Endothelial cell of umbilical vein (primary cell): ENCODE measurements around the gene C9orf153. TPM values are rescaled to one million over a fixed set of nuclear protein-coding genes. Genes with fewer than 3 reads are reported as not detected.

Experiments used
- BruUV-seq: library from RNA; stranded (reverse); fragments of 400-500 nt; replicated peaks from 2 replicates; lab custom pipeline; 2021; lab: Mats Ljungman, UMichigan
- CTCF ChIA-PET: fragments of 300-600, 350-600 bp; sonication (Branson Sonifier 250); formaldehyde crosslinking; loops from one replicate; lab custom pipeline; 2021; ENCODE audit warnings: antibody characterized with exemption, inconsistent platforms; lab: Charles Lee
- POLR2A ChIA-PET: fragments of 300-600, 350-600 bp; sonication (Branson Sonifier 250); formaldehyde crosslinking; loops from one replicate; lab custom pipeline; 2021; ENCODE audit warnings: antibody characterized with exemption, inconsistent platforms; lab: Charles Lee
- DNase-seq: peaks from one replicate; pipeline ENCODE4 v3.0.0-alpha.2; 2011; ENCODE audit warnings: low read depth, low spot score
- FAIRE-seq: peaks from 2 replicates; lab custom pipeline; 2011; peaks lifted over from hg19 to GRCh38; lab: Jason Lieb, UNC
- H2AFZ ChIP-seq: 2 replicates; pipeline ENCODE4 v1.6.0; 2012; ENCODE audit warnings: low read depth, low read length, control low read depth, inconsistent platforms
- H3K27ac ChIP-seq: 2 replicates; pipeline ENCODE4 v1.5.1; 2011; ENCODE audit warnings: low read depth, mild to moderate bottlenecking, control low read depth, low read length, moderate library complexity; ENCODE audit not compliant: insufficient read depth
- H3K27me3 ChIP-seq, 2 experiments: 2 replicates each; pipeline versions ENCODE4 v1.6.0 to v1.6.1; 2011; ENCODE audit warnings: low read length in 2 of 2, mixed read lengths in 1 of 2; ENCODE audit not compliant: control insufficient read depth in 2 of 2, insufficient read depth in 2 of 2
- H3K36me3 ChIP-seq, 2 experiments: 2 replicates in 1 of 2; 3 replicates in 1 of 2; pipeline ENCODE4 v1.5.1; 2011; ENCODE audit warnings: low read length in 2 of 2, mild to moderate bottlenecking in 1 of 2, moderate library complexity in 1 of 2; ENCODE audit not compliant: control insufficient read depth in 2 of 2, insufficient read depth in 2 of 2; ENCODE audit errors: extremely low read depth in 1 of 2
- H3K4me1 ChIP-seq: 3 replicates; pipeline ENCODE4 v1.5.1; 2011; ENCODE audit warnings: mild to moderate bottlenecking, low read length; ENCODE audit not compliant: control insufficient read depth, insufficient read depth; ENCODE audit errors: extremely low read depth
- H3K4me2 ChIP-seq: 2 replicates; pipeline ENCODE4 v1.6.1; 2011; ENCODE audit warnings: low read length, control low read depth, mixed read lengths; ENCODE audit not compliant: insufficient read depth
- H3K4me3 ChIP-seq, 3 experiments: fragments of 200-600 bp in 1 of 3; sonication (generic), shearing (Covaris generic) in 1 of 3; replicated peaks in 1 of 3; 2 replicates each; pipeline ENCODE4 v1.5.1; 2011 to 2016; ENCODE audit warnings: control low read depth in 3 of 3, low read length in 3 of 3, mild to moderate bottlenecking in 2 of 3, inconsistent platforms in 1 of 3, low read depth in 1 of 3, moderate library complexity in 1 of 3; ENCODE audit not compliant: insufficient read depth in 1 of 3
- H3K79me2 ChIP-seq: 2 replicates; pipeline ENCODE4 v1.6.0; 2012; ENCODE audit warnings: low read length, inconsistent platforms; ENCODE audit not compliant: control insufficient read depth, insufficient read depth
- H3K9ac ChIP-seq: replicated peaks from 2 replicates; pipeline ENCODE3; 2011; ENCODE audit warnings: low read length, control low read depth; ENCODE audit not compliant: insufficient read depth; ENCODE audit errors: extremely low read depth
- H3K9me1 ChIP-seq: replicated peaks from 3 replicates; pipeline ENCODE4 v1.6.0; 2011; ENCODE audit warnings: mild to moderate bottlenecking, low read length; ENCODE audit not compliant: control insufficient read depth, insufficient read depth; ENCODE audit errors: extremely low read depth
- H3K9me3 ChIP-seq: replicated peaks from 2 replicates; pipeline ENCODE4 v1.5.1; 2012; ENCODE audit warnings: low read length, inconsistent platforms; ENCODE audit not compliant: control insufficient read depth, insufficient read depth
- H4K20me1 ChIP-seq: replicated peaks from 2 replicates; pipeline ENCODE3; 2011; ENCODE audit warnings: mild to moderate bottlenecking, low read length; ENCODE audit not compliant: control insufficient read depth, insufficient read depth; ENCODE audit errors: extremely low read depth
- CTCF ChIP-seq, 2 donors: IDR thresholded peaks; 1 replicate in 1 of 2; 2 replicates in 1 of 2; pipeline ENCODE4 v1.5.1; 2011; ENCODE audit warnings: low read length in 2 of 2, mild to moderate bottlenecking in 2 of 2, moderate library complexity in 2 of 2, control low read depth in 1 of 2, inconsistent platforms in 1 of 2, low read depth in 1 of 2; ENCODE audit not compliant: insufficient read depth in 1 of 2; ENCODE audit errors: extremely low read depth in 1 of 2
- EZH2 ChIP-seq: IDR thresholded peaks from 2 replicates; pipeline ENCODE4 v1.6.1; 2012; ENCODE audit warnings: borderline replicate concordance, low read depth, mild to moderate bottlenecking, moderate library complexity, low read length, inconsistent platforms; ENCODE audit not compliant: severe bottlenecking
- FOS ChIP-seq: IDR thresholded peaks from 2 replicates; pipeline ENCODE4 v1.6.1; 2011; ENCODE audit warnings: mild to moderate bottlenecking, low read length, moderate library complexity, borderline replicate concordance; ENCODE audit not compliant: insufficient read depth
- GATA2 ChIP-seq: IDR thresholded peaks from 2 replicates; pipeline ENCODE4 v1.7.0; 2011; ENCODE audit warnings: low read depth, mild to moderate bottlenecking, moderate library complexity, mixed read lengths, low read length; ENCODE audit not compliant: insufficient read length, insufficient read depth
- JUN ChIP-seq: IDR thresholded peaks from 2 replicates; pipeline ENCODE4 v1.6.1; 2011; ENCODE audit warnings: borderline replicate concordance, low read depth; ENCODE audit not compliant: insufficient read length, insufficient read depth
- MAX ChIP-seq: IDR thresholded peaks from 2 replicates; pipeline ENCODE4 v1.6.1; 2011; ENCODE audit not compliant: insufficient read depth, insufficient read length
- MYC ChIP-seq: IDR thresholded peaks from one replicate; pipeline ENCODE4 v1.6.1; 2011; ENCODE audit warnings: mild to moderate bottlenecking, low read depth, low read length
- POLR2A ChIP-seq: IDR thresholded peaks from 2 replicates; pipeline ENCODE4 v1.6.1; 2012; ENCODE audit warnings: low read depth, mild to moderate bottlenecking, control low read depth, low read length
- dilution Hi-C: fragments of 300-500 bp; cut with MboI; formaldehyde crosslinking; loops from one replicate; pipeline ENCODE4 v1.15.0; 2019; ENCODE audit warnings: low sequenced_read_pairs; ENCODE audit not compliant: extremely low pct_ligation_motif_present
- intact Hi-C: fragments of 100-400 bp; cut with micrococcal nuclease; formaldehyde crosslinking; loops from one replicate; pipeline ENCODE4 v1.10.0; 2022
- polyA plus RNA-seq, 4 experiments: library from polyadenylated mRNA; depleted of rRNA in 3 of 4; stranded (reverse) in 3 of 4; unstranded in 1 of 4; fragments of >200 nt; gene quantifications; 2 replicates each; pipeline versions ENCODE4 v1.2.1 to v1.2.3, GENCODE V29; 2011 to 2012; ENCODE audit warnings: missing spikeins in 1 of 4
- total RNA-seq: library from RNA; stranded (reverse); gene quantifications from 2 replicates; pipeline ENCODE4 v1.2.3, GENCODE V29; 2021

C9orf153 gene
- total and polyA plus RNA-seq, 2 donors (not counting 3 experiments of a cell fraction or from before 2014, with no cell fraction given), result 0.66 TPM; not detected in 1

- ChIA-PET POLR2A (no interaction called here), CTCF (interaction anchor here (1.0 to 1.3 kb wide), 2 partner anchors 23 to 24 kb away, joined by 3 to 4 read pairs; no protein-coding TSS in a partner anchor)
- no peaks in the 10 kb centered on the region for H3K79me2 ChIP-seq
- no peak overlapping the region for H3K27ac ChIP-seq
- H3K9me1 ChIP-seq, result no peaks in the 10 kb centered on the region
- H3K4me1 ChIP-seq, result no peaks in the 10 kb centered on the region
- H4K20me1 ChIP-seq, result no peaks in the 10 kb centered on the region
- H3K27me3 ChIP-seq, result no peaks in the 10 kb centered on the region
- H3K4me3 ChIP-seq, result no peak overlapping the region
- no TSS peak for BruUV-seq
- no peak for DNase-seq
- no peak overlapping the region for H3K9ac ChIP-seq
- dilution Hi-C loops (no loop called here), intact Hi-C loops (no loop called here)
- TF ChIP-seq JUN (no peak), MYC (no peak), GATA2 (no peak), EZH2 (no peak), FOS (no peak), CTCF (IDR thresholded peaks at IDR 0.05; ENCODE audit: extremely low read depth in 1 of 2, insufficient read depth in 1 of 2, low read depth in 1 of 2, low read length in 2 of 2) (no peak), POLR2A (no peak), MAX (no peak)
- no peaks in the 10 kb centered on the region for H3K9me3 ChIP-seq
- H3K4me2 ChIP-seq, result no peak overlapping the region
- no peaks in the 10 kb centered on the region for H3K36me3 ChIP-seq
- H2AFZ ChIP-seq, result no peak overlapping the region
- no peak for FAIRE-seq
Observed at GRCh38 chr9:86178503-86178902, 81.0 kb downstream of the C9orf153 start.
